ENCODE measurements around the gene C7orf57.

Gene C7orf57

DNA sequence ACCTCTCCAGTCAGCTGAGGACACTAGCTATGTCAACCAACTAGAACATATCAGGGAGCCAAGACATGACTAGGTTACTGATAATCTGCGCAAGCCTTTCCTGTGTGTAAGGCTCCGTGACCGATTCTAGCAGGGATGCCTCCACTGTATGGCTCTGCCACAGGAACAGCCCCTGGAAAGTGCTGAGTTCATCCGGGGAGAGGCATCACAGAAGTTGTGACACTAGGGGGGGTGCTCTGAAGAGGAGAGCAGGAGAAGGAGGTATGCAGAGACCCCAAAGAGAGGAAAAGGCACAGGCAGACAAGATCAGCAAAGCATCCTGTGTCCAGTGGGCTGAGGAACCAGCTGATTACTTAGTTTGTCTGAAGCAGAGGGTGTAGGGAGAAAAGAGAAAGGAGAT is 67.2 kb downstream of the C7orf57 start:
- no peak overlapping the region for H3K27ac ChIP-seq
- TF ChIP-seq, protein P1, sequence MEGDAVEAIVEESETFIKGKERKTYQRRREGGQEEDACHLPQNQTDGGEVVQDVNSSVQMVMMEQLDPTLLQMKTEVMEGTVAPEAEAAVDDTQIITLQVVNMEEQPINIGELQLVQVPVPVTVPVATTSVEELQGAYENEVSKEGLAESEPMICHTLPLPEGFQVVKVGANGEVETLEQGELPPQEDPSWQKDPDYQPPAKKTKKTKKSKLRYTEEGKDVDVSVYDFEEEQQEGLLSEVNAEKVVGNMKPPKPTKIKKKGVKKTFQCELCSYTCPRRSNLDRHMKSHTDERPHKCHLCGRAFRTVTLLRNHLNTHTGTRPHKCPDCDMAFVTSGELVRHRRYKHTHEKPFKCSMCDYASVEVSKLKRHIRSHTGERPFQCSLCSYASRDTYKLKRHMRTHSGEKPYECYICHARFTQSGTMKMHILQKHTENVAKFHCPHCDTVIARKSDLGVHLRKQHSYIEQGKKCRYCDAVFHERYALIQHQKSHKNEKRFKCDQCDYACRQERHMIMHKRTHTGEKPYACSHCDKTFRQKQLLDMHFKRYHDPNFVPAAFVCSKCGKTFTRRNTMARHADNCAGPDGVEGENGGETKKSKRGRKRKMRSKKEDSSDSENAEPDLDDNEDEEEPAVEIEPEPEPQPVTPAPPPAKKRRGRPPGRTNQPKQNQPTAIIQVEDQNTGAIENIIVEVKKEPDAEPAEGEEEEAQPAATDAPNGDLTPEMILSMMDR (conservative IDR thresholded peaks at IDR 0.05): no peak

DNA sequence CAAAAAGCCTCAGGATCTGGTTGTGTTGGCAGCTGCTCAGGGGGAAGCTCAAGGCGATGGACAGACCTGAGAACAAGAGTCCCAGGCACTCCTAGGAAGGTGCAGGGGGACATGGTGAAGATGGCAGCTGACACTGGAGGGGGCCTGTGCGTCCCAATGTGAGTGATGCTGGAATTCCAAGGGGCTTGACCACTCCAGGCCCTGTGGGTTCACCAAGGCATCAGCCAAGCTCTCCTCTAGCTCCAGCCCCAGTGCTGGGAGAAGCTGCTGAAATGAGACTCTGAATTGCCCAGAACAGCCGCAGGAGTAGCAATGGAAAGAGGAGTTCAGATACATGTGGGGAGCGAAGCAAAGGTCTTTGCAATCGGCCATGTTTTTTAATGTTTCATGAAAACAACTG is 69.7 kb downstream of the C7orf57 start:
- TF ChIP-seq, protein P1 (conservative IDR thresholded peaks at IDR 0.05): no peak
- H3K27ac ChIP-seq: no peak overlapping the region

DNA sequence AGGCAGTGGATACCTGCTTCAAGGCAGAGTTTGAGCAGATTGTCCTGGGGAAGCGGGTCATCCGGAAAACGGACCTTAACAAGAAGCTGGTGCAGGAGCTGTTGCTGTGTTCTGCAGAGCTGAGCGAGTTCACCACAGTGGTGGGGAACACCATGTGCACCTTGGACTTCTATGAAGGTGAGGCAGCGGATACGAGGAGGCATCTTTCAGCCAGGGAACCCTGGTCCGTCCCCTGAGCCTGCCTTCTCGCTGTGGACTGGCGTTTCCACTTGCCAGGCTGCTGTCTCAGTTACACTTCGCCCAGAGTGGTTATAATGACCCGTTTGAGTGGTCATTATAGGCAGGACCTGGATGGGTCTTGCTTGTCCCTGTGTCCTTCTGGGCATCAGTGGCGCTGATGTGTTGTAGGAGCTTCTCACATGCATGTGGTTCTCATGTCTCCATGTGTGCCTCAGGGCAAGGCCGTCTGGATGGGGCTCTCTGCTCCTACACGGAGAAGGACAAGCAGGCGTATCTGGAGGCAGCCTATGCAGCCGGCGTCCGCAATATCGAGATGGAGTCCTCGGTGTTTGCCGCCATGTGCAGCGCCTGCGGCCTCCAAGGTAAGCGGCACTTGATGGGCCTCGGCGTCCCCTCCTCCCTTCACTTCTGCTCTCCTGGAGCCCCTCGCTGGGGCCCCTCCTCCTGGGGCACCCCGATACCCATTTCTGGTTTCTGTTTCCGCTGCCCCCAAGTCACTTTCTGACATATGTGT is 71.7 kb downstream of the C7orf57 start:
- TF ChIP-seq, protein P1 (conservative IDR thresholded peaks at IDR 0.05): no peak
- no peak overlapping the region for H3K27ac ChIP-seq

DNA sequence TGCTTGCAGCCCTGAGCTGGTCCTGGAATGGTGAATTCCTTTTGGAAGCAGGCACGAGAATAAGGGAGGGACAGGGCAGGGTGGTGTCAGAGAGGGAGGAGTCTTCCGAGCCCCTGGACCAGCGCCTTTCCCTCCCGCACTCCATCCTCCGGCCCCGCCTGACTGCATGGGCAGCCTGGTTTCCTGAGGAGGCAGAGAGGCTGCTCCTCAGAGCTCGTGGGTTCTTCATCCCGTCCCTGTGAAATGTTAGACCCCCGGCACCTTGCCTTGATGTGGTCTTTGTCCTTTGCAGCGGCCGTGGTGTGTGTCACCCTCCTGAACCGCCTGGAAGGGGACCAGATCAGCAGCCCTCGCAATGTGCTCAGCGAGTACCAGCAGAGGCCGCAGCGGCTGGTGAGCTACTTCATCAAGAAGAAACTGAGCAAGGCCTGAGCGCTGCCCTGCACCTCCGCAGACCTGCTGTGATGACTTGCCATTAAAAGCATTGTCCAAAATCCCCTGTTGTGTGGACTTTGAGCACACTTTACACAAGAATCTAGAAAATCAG is 72.7 kb downstream of the C7orf57 start:
- TF ChIP-seq, protein P1 (conservative IDR thresholded peaks at IDR 0.05): no peak
- no peak overlapping the region for H3K27ac ChIP-seq

DNA sequence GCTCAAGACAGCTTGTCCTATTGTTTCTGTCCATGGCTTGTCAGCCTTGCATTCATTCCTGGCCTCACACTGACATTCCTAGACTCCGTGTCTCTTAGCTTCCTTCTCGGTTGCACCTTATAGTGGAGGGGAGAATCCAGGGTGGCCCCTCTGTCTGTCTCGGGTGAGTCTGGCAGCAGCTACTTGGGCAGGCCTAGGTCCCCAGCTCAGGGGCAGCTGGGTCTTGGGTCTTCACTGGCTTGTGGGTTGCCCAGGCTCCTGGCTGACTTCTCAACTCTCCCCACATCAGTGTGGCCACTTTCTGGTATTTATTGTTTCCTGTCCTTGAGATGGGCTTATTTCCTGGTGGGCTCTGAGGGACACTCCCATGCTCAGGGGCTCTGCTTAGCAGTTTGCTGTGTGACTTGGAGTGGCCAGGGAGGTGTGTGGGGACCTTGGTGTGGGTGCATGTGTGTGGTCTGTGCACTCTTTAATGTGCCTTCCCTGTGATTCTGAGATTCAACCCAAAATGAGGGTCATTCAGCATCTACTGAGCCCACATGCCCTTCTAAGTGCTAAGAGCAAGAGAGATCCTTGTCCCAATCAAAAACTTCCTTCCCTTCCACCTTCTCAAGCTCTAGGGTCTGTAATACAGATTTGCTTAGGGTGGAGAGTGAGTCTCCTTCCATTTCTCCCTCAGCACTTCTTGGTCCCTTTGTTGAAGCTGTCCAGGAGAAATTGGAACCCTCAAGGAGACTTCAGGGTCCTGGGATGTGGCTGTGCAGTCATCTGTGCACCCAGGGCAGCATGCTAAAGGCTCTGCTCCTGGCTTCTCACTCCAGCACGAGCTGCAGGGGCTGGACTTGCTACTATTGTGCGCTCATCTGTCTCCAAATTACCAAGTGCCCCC is 73.9 kb downstream of the C7orf57 start:
- TF ChIP-seq, protein P1 (conservative IDR thresholded peaks at IDR 0.05): no peak
- peak overlapping the region; percentile 40 for H3K27ac ChIP-seq

DNA sequence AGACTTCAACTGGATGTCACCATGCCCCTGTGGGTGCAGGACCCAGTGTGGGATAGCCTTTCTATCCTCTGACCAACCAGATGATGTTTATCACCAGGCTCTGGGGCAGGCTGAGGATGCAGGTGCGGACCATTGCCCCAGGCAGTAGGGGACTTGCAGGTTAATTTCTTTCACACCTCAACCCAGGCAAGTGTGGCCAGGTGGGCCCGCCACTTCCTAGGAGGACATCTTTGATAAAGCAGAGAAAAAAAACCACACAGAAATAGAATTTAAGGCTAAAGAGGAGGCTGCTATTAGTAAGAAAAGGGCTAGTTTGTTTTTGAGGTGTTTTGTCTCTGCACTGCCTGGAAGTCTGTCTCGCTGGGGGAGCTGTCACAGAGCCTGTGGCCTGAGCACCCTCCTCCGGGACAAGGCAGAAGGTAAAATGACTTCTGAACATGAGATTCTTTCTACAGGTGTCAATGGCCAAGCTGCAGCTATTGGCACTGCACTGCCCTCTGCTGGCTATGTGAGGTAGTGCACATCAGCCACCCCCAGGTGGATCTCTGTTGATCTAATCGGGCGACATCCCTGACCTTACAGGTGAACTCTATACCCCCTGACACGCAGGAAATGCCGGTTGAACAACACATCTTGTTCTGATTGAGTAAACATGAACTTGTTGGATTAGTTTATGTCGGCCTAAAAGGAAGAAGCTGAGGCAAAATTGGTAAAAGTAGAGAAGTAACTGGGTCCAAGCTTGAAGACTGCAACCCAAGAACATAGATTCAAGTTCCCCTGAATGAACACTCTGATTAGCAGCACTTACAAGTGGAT is 74.7 kb downstream of the C7orf57 start:
- peak overlapping the region; percentile 40 for H3K27ac ChIP-seq
- TF ChIP-seq, protein P1 (conservative IDR thresholded peaks at IDR 0.05): peak; percentile 99
